Mammary epithelial cell (primary cell): Measurements from ENCODE around the gene FHL5.

Experiments used
- EZH2 ChIP-seq: IDR thresholded peaks from 2 replicates; pipeline ENCODE4 v1.6.1; 2012; ENCODE audit warnings: low read length, inconsistent platforms, borderline replicate concordance
- TF ChIP-seq, protein P1 (sequence below), 2 donors: IDR thresholded peaks in 1 of 2; conservative IDR thresholded peaks in 1 of 2; 2 replicates each; pipeline ENCODE4 v1.5.1; 2011 to 2012; ENCODE audit warnings: inconsistent platforms in 2 of 2, low read length in 2 of 2, mild to moderate bottlenecking in 2 of 2, control low read depth in 1 of 2, low read depth in 1 of 2; ENCODE audit not compliant: insufficient read depth in 1 of 2; ENCODE audit errors: extremely low read depth in 1 of 2

DNA sequence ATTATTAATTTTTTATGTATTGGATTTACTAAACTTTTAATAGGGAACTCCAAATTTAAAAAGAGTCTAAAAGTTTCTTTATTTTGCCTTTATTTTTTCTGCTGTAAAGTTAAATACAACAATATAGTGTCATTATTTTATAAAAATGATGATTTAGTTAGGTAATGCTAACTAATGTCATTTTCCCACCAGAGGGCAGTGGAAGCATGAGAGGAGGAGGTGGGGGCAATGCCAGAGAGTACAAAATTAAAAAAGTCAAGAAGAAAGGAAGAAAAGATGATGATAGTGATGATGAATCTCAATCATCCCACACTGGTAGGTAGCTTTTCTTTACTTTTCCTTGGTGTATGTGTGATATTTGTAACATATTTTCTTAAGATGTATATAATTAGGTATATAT, 20.2 kb upstream of the FHL5 start:
- TF ChIP-seq, protein P1, sequence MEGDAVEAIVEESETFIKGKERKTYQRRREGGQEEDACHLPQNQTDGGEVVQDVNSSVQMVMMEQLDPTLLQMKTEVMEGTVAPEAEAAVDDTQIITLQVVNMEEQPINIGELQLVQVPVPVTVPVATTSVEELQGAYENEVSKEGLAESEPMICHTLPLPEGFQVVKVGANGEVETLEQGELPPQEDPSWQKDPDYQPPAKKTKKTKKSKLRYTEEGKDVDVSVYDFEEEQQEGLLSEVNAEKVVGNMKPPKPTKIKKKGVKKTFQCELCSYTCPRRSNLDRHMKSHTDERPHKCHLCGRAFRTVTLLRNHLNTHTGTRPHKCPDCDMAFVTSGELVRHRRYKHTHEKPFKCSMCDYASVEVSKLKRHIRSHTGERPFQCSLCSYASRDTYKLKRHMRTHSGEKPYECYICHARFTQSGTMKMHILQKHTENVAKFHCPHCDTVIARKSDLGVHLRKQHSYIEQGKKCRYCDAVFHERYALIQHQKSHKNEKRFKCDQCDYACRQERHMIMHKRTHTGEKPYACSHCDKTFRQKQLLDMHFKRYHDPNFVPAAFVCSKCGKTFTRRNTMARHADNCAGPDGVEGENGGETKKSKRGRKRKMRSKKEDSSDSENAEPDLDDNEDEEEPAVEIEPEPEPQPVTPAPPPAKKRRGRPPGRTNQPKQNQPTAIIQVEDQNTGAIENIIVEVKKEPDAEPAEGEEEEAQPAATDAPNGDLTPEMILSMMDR (conservative IDR thresholded peaks at IDR 0.05 in 1 of 2, IDR thresholded peaks at IDR 0.05 in 1 of 2; ENCODE audit: extremely low read depth in 1 of 2, insufficient read depth in 1 of 2, low read depth in 1 of 2, low read length in 2 of 2): peak in 1 of 2 donors; percentile 29
- TF ChIP-seq EZH2: no peak
